GM12878 (cell line): Measurements from ENCODE around the gene EPN3. TPM values are rescaled to one million over a fixed set of nuclear protein-coding genes. Genes with fewer than 3 reads are reported as not detected.

Experiments
- ESRRA ChIP-seq: IDR thresholded peaks from 2 replicates; pipeline ENCODE4 v1.6.1; 2012; ENCODE audit warnings: mild to moderate bottlenecking, low read length, improper control_type of control experiment
- ETV6 ChIP-seq, 2 experiments: fragments of 450-650 bp in 1 of 2; IDR thresholded peaks in 1 of 2; conservative IDR thresholded peaks in 1 of 2; 2 replicates each; pipeline ENCODE4 v1.6.1; 2014; ENCODE audit warnings: antibody characterized with exemption in 1 of 2, borderline replicate concordance in 1 of 2, low read depth in 1 of 2, mild to moderate bottlenecking in 1 of 2, moderate library complexity in 1 of 2
- NFIC ChIP-seq: IDR thresholded peaks from 2 replicates; pipeline ENCODE4 v1.6.1; 2012; ENCODE audit warnings: low read depth, mild to moderate bottlenecking, inconsistent platforms, low read length, moderate library complexity
- NR2F1 ChIP-seq: fragments of 450-650 bp; conservative IDR thresholded peaks from 2 replicates; pipeline ENCODE4 v1.6.1; 2017; ENCODE audit warnings: mild to moderate bottlenecking
- SP1 ChIP-seq: IDR thresholded peaks from one replicate; pipeline ENCODE4 v1.6.1; 2011; ENCODE audit warnings: low read depth, low read length
- polyA plus RNA-seq, 11 experiments: library from polyadenylated mRNA; depleted of rRNA in 4 of 11; unstranded in 6 of 11; stranded (reverse) in 5 of 11; fragments of >200 nt; fragmentation: Nextera tagmentation in 4 of 11; fragmentation: Illumina TruSeq in 1 of 11; extraction: Ambion mirVana in 4 of 11; extraction: Trizol in 1 of 11; gene quantifications; 1 replicate in 1 of 11; 2 replicates in 10 of 11; pipeline versions ENCODE4 v1.2.1 to v1.2.3, GENCODE V29; 2011 to 2016; ENCODE audit warnings: inconsistent platforms in 2 of 11, missing spikeins in 2 of 11, low read depth in 1 of 11
- total RNA-seq, 4 experiments: library from RNA; depleted of rRNA in 3 of 4; stranded (reverse); fragments of >200 nt in 3 of 4; fragmentation: Illumina TruSeq in 1 of 4; extraction: Trizol in 1 of 4; gene quantifications; 2 replicates each; pipeline versions ENCODE4 v1.2.1 to v1.2.3, GENCODE V29; 2013 to 2021
- TF ChIP-seq, protein P1 (sequence below): fragments of 450-650 bp; IDR thresholded peaks from 2 replicates; pipeline ENCODE4 v1.6.1; 2016; ENCODE audit warnings: mild to moderate bottlenecking, moderate library complexity, borderline replicate concordance
- TF ChIP-seq, protein P2 (sequence below): fragments of 450-650 bp; IDR thresholded peaks from 2 replicates; pipeline ENCODE4 v1.6.1; 2017; ENCODE audit warnings: low read depth, mild to moderate bottlenecking, moderate library complexity

EPN3 gene
- total and polyA plus RNA-seq, 10 of the 15 experiments (the other 5 are each of a cell fraction or from before 2014, with no cell fraction given), result 0.04 to 0.07 TPM; not detected in 8

DNA sequence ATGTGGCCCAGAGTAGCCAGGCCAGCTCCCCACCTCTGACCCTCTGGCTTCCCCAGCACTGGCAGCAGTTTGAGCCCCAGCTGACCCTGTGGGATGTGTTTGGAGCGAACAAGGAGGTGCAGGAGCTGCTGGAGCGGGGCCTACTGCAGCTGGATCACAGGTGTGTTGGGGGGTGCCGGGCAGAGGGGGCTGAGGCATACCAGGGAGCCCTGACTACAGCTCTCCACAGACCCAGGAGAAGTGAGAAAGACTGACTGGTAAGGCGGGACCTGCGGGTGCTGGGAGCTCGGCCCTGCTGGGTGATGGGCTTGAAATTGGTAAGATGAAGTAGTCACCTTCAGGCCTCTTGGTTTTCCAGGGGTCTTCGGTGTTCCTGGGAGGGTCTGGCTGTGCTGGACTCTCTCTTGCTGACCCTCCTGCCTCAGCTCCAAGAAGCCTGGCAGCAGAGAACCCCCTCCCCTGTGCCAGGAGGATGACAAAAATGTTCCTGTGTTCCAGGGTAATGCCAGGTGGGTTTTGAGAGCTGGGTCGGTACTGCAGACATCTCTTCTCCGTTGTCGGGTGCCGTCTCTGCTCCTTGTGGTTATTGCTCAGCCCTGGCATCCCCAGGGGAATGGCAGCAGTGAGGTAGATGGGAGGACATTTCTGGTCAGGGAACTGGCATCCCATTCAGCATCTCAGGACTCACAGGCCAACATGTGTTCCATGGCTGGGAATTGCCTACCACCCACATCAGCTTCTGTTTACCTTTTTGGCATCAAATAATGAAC lies 48.0 kb upstream of the EPN3 start (continued):
- TF ChIP-seq, protein P1, sequence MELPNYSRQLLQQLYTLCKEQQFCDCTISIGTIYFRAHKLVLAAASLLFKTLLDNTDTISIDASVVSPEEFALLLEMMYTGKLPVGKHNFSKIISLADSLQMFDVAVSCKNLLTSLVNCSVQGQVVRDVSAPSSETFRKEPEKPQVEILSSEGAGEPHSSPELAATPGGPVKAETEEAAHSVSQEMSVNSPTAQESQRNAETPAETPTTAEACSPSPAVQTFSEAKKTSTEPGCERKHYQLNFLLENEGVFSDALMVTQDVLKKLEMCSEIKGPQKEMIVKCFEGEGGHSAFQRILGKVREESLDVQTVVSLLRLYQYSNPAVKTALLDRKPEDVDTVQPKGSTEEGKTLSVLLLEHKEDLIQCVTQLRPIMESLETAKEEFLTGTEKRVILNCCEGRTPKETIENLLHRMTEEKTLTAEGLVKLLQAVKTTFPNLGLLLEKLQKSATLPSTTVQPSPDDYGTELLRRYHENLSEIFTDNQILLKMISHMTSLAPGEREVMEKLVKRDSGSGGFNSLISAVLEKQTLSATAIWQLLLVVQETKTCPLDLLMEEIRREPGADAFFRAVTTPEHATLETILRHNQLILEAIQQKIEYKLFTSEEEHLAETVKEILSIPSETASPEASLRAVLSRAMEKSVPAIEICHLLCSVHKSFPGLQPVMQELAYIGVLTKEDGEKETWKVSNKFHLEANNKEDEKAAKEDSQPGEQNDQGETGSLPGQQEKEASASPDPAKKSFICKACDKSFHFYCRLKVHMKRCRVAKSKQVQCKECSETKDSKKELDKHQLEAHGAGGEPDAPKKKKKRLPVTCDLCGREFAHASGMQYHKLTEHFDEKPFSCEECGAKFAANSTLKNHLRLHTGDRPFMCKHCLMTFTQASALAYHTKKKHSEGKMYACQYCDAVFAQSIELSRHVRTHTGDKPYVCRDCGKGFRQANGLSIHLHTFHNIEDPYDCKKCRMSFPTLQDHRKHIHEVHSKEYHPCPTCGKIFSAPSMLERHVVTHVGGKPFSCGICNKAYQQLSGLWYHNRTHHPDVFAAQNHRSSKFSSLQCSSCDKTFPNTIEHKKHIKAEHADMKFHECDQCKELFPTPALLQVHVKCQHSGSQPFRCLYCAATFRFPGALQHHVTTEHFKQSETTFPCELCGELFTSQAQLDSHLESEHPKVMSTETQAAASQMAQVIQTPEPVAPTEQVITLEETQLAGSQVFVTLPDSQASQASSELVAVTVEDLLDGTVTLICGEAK, result no peak
- TF ChIP-seq ETV6 (conservative IDR thresholded peaks at IDR 0.05 in 1 of 2, IDR thresholded peaks at IDR 0.05 in 1 of 2; ENCODE audit: borderline replicate concordance in 1 of 2, low read depth in 1 of 2), result no peak
- no peak for TF ChIP-seq NFIC
- TF ChIP-seq, protein P2, sequence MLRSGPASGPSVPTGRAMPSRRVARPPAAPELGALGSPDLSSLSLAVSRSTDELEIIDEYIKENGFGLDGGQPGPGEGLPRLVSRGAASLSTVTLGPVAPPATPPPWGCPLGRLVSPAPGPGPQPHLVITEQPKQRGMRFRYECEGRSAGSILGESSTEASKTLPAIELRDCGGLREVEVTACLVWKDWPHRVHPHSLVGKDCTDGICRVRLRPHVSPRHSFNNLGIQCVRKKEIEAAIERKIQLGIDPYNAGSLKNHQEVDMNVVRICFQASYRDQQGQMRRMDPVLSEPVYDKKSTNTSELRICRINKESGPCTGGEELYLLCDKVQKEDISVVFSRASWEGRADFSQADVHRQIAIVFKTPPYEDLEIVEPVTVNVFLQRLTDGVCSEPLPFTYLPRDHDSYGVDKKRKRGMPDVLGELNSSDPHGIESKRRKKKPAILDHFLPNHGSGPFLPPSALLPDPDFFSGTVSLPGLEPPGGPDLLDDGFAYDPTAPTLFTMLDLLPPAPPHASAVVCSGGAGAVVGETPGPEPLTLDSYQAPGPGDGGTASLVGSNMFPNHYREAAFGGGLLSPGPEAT, result no peak
- TF ChIP-seq SP1, result no peak
- TF ChIP-seq ESRRA, result no peak
- no peak for TF ChIP-seq NR2F1
